GM12875 (cell line): ENCODE measurements around the gene USP54.

Experiments used
- H3K4me3 ChIP-seq: one replicate; pipeline ENCODE4 v1.5.1; 2011; ENCODE audit warnings: low read depth, low read length, control low read depth
- CTCF ChIP-seq: IDR thresholded peaks from 2 replicates; pipeline ENCODE4 v1.5.1; 2011; ENCODE audit warnings: low read depth, mild to moderate bottlenecking, control low read depth, inconsistent platforms, low read length, moderate library complexity, borderline replicate concordance; ENCODE audit not compliant: insufficient read depth

Gene USP54

GRCh38 chr10:73465978-73466726 is 125.0 kb downstream of the USP54 start:
- no peak for TF ChIP-seq CTCF
- H3K4me3 ChIP-seq = no peak overlapping the region

DNA sequence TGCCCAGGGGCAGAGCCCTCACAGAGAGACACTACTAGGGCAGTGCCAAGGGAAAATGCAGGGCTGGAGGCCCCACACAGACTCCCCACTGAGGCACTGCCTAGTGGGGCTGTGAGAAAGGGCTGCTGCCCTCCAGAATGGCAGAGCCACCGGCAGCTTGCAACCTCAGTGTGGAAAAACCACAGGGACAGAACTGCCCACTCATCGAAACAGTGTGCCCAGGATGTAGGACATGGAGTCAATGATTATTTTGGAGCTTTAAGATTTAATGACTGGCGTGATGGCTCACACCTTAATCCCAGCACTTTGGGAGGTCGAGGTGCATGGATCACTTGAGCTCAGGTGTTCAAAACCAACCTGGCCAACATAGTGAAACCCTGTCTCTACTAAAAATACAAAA is 130.2 kb downstream of the USP54 start:
- no peak for TF ChIP-seq CTCF
- no peak overlapping the region for H3K4me3 ChIP-seq

DNA sequence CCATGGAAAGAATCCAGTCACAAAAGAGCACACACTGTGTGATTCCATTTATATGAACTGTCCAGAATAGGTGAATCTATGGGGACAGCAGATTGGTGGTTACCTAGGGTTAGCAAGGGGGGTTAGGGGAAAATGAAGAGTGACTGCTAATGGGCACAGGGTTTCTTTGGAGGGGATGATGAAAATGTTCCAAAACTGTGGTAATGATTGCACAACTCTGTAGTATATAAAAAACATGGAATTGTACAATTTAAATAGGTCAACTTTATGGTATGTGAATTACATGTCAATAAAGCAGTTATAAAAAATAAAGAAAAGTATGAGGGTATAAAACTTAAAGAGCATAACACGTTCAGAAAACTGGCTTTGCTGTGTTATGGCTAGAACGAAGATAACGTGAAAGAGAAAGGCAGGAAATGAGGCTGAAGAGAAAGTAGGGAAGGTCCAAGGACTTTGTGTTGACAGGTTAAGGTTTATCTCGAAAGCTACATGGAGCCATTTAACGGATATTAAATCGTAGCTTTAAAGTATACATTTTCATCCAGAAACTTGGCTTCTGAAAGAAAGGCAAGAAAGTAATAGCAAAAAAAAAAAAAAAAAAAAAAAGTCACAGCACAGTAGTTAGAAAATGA is 131.3 kb downstream of the USP54 start:
- no peak overlapping the region for H3K4me3 ChIP-seq
- TF ChIP-seq CTCF = no peak

- no peak overlapping the region for H3K4me3 ChIP-seq
- TF ChIP-seq CTCF = no peak
Measured at GRCh38 chr10:73456187-73456890, 134.8 kb downstream of the USP54 start.

DNA sequence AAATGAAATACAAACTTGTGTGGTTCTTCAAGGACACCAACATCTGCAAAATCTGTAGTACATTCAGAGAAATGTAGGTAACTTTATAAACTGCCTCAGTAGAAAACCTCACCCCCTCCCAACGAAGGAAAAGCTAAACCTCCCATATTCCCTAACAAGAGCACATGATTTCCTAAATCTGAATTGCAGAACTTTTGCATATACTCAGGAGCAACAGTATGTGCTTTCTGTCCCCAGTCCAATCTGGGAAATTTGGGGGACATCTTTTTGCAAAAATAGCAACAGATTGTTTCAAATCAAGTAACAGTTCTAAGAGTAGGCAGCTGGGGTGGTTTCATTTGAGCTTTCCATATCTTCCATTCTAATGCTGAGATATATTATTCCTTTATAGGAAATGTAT is 142.0 kb downstream of the USP54 start:
- TF ChIP-seq CTCF = no peak
- H3K4me3 ChIP-seq = no peak overlapping the region

DNA sequence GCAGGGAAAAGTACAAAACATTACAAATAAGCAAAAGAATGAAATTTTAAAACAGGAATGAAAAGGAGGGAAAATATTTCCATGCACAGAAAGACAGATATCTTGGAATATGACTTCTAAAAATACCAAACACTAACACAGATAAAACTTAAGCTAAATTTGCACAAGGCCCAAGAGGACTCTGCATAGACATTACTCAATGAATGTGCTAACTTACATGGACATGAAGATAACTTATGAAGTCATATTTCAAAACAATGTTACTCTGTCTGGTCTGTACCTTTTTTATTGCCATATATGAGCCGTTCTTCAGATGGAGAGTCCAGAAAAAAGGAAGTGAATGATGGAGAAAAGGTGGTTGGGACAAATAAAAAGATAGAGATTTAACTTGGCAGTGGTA is 142.8 kb downstream of the USP54 start:
- TF ChIP-seq CTCF = no peak
- no peak overlapping the region for H3K4me3 ChIP-seq
